ENCODE data around the gene EHF. TPM values are rescaled to one million over a fixed set of nuclear protein-coding genes. Genes with fewer than 3 reads are reported as not detected.

Gene EHF
- total and polyA plus RNA-seq, 9 of the 15 experiments (the other 6 are each of a cell fraction or from before 2014, with no cell fraction given): 0.04 to 0.54 (median 0.37) TPM

DNA sequence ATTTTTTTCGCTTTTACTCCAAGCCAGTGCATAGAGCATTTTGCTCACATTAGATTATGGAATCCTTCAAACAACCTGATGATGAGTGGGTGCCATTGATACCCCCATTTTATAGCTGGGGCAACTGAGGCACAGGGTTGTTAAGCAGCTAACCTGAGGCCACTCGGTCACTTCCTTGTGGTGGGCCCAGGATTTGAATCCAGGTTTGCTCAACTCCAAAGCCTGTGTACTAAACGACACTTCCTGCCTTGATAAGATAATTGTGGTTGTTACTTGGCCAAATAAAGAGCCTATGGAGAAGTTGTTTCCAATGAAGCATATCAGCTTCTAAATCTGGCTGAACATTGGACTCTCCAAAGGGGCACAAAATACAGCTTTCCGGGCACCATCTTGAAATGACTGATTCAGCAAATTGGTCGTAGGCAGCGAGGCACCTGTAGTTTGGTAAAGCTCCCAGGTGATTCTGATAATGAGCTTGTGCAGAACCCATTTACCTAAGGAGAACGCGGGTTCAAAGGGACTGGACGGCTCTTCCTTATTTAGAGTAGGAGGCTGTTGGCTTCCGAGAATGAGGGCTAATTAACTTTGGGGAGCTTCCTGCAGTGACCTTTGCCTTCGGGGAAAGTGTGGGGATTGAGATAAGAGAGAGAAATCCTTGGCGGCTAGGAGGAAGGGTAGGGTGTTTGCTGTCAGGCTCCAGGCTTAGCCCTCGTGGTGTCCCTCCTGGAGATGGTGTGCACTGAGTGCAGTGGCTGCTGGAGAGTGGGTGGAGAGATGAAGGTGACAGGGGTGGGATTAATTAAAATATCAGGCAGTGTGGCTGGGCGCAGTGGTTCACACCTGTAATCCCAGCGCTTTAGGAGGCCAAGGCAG is 17.5 kb upstream of the EHF start (continued):
- TF ChIP-seq PCBP1 (IDR thresholded peaks at IDR 0.05; ENCODE audit: low read depth, low read length, poor library complexity, severe bottlenecking): no peak
- TF ChIP-seq ZNF75A (CRISPR knock-in tag; IDR thresholded peaks at IDR 0.05): no peak
- TF ChIP-seq, protein P1, sequence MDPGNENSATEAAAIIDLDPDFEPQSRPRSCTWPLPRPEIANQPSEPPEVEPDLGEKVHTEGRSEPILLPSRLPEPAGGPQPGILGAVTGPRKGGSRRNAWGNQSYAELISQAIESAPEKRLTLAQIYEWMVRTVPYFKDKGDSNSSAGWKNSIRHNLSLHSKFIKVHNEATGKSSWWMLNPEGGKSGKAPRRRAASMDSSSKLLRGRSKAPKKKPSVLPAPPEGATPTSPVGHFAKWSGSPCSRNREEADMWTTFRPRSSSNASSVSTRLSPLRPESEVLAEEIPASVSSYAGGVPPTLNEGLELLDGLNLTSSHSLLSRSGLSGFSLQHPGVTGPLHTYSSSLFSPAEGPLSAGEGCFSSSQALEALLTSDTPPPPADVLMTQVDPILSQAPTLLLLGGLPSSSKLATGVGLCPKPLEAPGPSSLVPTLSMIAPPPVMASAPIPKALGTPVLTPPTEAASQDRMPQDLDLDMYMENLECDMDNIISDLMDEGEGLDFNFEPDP (CRISPR knock-in tag; IDR thresholded peaks at IDR 0.05): no peak
- TF ChIP-seq TAF15 (IDR thresholded peaks at IDR 0.05; ENCODE audit: low read depth, low read length): no peak
- TF ChIP-seq, protein P2, sequence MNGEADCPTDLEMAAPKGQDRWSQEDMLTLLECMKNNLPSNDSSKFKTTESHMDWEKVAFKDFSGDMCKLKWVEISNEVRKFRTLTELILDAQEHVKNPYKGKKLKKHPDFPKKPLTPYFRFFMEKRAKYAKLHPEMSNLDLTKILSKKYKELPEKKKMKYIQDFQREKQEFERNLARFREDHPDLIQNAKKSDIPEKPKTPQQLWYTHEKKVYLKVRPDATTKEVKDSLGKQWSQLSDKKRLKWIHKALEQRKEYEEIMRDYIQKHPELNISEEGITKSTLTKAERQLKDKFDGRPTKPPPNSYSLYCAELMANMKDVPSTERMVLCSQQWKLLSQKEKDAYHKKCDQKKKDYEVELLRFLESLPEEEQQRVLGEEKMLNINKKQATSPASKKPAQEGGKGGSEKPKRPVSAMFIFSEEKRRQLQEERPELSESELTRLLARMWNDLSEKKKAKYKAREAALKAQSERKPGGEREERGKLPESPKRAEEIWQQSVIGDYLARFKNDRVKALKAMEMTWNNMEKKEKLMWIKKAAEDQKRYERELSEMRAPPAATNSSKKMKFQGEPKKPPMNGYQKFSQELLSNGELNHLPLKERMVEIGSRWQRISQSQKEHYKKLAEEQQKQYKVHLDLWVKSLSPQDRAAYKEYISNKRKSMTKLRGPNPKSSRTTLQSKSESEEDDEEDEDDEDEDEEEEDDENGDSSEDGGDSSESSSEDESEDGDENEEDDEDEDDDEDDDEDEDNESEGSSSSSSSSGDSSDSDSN (IDR thresholded peaks at IDR 0.05; ENCODE audit: borderline replicate concordance in 1 of 2, low read depth in 2 of 2, low read length in 2 of 2): no peak
- TF ChIP-seq SNRNP70 (optimal IDR thresholded peaks at IDR 0.05; ENCODE audit: low read depth, low read length): no peak
- TF ChIP-seq BRCA1 (IDR thresholded peaks at IDR 0.05): no peak
- TF ChIP-seq BRCA1 (CRISPR knock-in tag; IDR thresholded peaks at IDR 0.05): no peak
- no peak for TF ChIP-seq ERF (CRISPR knock-in tag; IDR thresholded peaks at IDR 0.05)
- TF ChIP-seq, protein P3, sequence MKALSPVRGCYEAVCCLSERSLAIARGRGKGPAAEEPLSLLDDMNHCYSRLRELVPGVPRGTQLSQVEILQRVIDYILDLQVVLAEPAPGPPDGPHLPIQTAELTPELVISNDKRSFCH (CRISPR knock-in tag; IDR thresholded peaks at IDR 0.05): no peak
- TF ChIP-seq, protein P3 (tag; IDR thresholded peaks at IDR 0.05): peak; percentile 94
- peak; percentile 93 for TF ChIP-seq NBN (IDR thresholded peaks at IDR 0.05; ENCODE audit: low read depth)
- TF ChIP-seq CBX2 (IDR thresholded peaks at IDR 0.05; ENCODE audit: insufficient read depth, low read length, poor library complexity, severe bottlenecking): no peak
- TF ChIP-seq SPI1 (IDR thresholded peaks at IDR 0.05; ENCODE audit: borderline replicate concordance, low read depth, low read length): peak; percentile 83
- no peak; a peak in 1 of 4 replicates for TF ChIP-seq MAZ (CRISPR knock-in tag; conservative IDR thresholded peaks at IDR 0.05 in 1 of 2, IDR thresholded peaks at IDR 0.05 in 1 of 2)
- no peak for TF ChIP-seq ZNF232 (CRISPR knock-in tag; IDR thresholded peaks at IDR 0.05)
- TF ChIP-seq, protein P4, sequence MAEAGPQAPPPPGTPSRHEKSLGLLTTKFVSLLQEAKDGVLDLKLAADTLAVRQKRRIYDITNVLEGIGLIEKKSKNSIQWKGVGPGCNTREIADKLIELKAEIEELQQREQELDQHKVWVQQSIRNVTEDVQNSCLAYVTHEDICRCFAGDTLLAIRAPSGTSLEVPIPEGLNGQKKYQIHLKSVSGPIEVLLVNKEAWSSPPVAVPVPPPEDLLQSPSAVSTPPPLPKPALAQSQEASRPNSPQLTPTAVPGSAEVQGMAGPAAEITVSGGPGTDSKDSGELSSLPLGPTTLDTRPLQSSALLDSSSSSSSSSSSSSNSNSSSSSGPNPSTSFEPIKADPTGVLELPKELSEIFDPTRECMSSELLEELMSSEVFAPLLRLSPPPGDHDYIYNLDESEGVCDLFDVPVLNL (CRISPR knock-in tag; IDR thresholded peaks at IDR 0.05; ENCODE audit: low read depth): no peak
- no peak for TF ChIP-seq MCM2 (IDR thresholded peaks at IDR 0.05; ENCODE audit: low read depth)
- no peak for TF ChIP-seq CEBPB (tag; IDR thresholded peaks at IDR 0.05)

Measured in K562 (cell line).